ENCODE data around the gene RDX. TPM values are rescaled to one million over a fixed set of nuclear protein-coding genes. Genes with fewer than 3 reads are reported as not detected.

Gene RDX
- total RNA-seq, 1 experiment from 2014 or later = 250 TPM

DNA sequence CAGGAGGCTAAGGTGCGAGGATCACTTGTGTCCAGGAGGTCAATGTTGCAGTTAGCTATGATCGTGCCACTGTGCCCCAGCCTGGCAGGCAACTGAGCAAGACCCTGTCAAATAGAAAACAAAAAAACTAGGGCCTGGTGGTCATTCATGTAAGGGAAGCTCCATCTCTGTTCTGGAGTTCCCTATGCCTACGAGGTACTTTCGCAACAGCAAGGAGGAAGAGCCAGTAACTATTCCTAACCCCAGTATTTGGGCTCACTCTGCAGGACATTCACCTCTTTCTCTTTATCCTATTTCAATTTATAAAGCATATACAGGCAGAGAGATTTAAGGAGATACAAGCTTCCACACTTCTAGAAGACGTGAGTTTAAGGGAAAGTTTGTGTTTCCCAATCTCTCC is 46.6 kb downstream of the RDX start:
- no peaks in the 10 kb centered on the region for H3K9me3 Mint-ChIP-seq (ENCODE audit: unreplicated experiment)
- Histone ChIP-seq H3K36me3 (ENCODE audit: control insufficient read depth, insufficient read depth, low read length) (peaks cover 7% of the 10 kb centered on the region), H3K27me3 (replicated peaks; ENCODE audit: control insufficient read depth, insufficient read depth, low read length) (no peaks in the 10 kb centered on the region), H3K9me3 (no peaks in the 10 kb centered on the region), H3K4me3 (ENCODE audit: low read depth, low read length) (no peak overlapping the region), H3K4me1 (no peaks in the 10 kb centered on the region)
- no peak for TF ChIP-seq CTCF (IDR thresholded peaks at IDR 0.05; ENCODE audit: insufficient read depth in 1 of 2, low read depth in 1 of 2, low read length in 1 of 2, severe bottlenecking in 1 of 2, unreplicated experiment in 1 of 2)
- CTCF ChIA-PET = interaction anchor here (1.2 kb wide), 2 partner anchors 48 to 127 kb away, joined by 7 to 8 read pairs; no protein-coding TSS in a partner anchor
- DNase-seq = no peak
- no peak overlapping the region for H3K27ac Mint-ChIP-seq (ENCODE audit: unreplicated experiment)
- no peaks in the 10 kb centered on the region for H3K4me1 Mint-ChIP-seq (ENCODE audit: low read depth, unreplicated experiment)
- no peaks in the 10 kb centered on the region for H3K27me3 Mint-ChIP-seq (ENCODE audit: insufficient read depth, unreplicated experiment)
- BruUV-seq (replicated peaks) = no TSS peak
- peaks cover 77% of the 10 kb centered on the region for H3K36me3 Mint-ChIP-seq (ENCODE audit: insufficient read depth, unreplicated experiment)
- intact Hi-C loops (cut with micrococcal nuclease; ENCODE audit: unreplicated experiment) = loop anchor here (1.0 to 2.0 kb wide), 3 partner anchors 48 to 303 kb away; no protein-coding TSS in a partner anchor
- POLR2A ChIA-PET = no interaction called here
- no peak overlapping the region for H3K4me3 Mint-ChIP-seq (ENCODE audit: unreplicated experiment)

GRCh38 chr11:110249066-110249465 is 47.3 kb downstream of the RDX start:
- no peaks in the 10 kb centered on the region for H3K9me3 ChIP-seq
- ChIA-PET CTCF (interaction anchor here (1.2 kb wide), 2 partner anchors 48 to 128 kb away, joined by 7 to 8 read pairs; no protein-coding TSS in a partner anchor), POLR2A (no interaction called here)
- no peak overlapping the region for H3K27ac Mint-ChIP-seq (ENCODE audit: unreplicated experiment)
- intact Hi-C loops (cut with micrococcal nuclease; ENCODE audit: unreplicated experiment) = loop anchor here (1.0 to 2.0 kb wide), 3 partner anchors 48 to 303 kb away; no protein-coding TSS in a partner anchor
- peaks cover 7% of the 10 kb centered on the region for H3K36me3 ChIP-seq (ENCODE audit: control insufficient read depth, insufficient read depth, low read length)
- peak; percentile 33 to 45 for TF ChIP-seq CTCF (IDR thresholded peaks at IDR 0.05; ENCODE audit: insufficient read depth in 1 of 2, low read depth in 1 of 2, low read length in 1 of 2, severe bottlenecking in 1 of 2, unreplicated experiment in 1 of 2)
- no peaks in the 10 kb centered on the region for H3K4me1 Mint-ChIP-seq (ENCODE audit: low read depth, unreplicated experiment)
- BruUV-seq (replicated peaks) = no TSS peak
- H3K9me3 Mint-ChIP-seq (ENCODE audit: unreplicated experiment) = no peaks in the 10 kb centered on the region
- H3K36me3 Mint-ChIP-seq (ENCODE audit: insufficient read depth, unreplicated experiment) = peaks cover 77% of the 10 kb centered on the region
- no peaks in the 10 kb centered on the region for H3K27me3 ChIP-seq (replicated peaks; ENCODE audit: control insufficient read depth, insufficient read depth, low read length)
- DNase-seq = no peak
- no peaks in the 10 kb centered on the region for H3K4me1 ChIP-seq
- no peak overlapping the region for H3K4me3 Mint-ChIP-seq (ENCODE audit: unreplicated experiment)
- no peak overlapping the region for H3K4me3 ChIP-seq (ENCODE audit: low read depth, low read length)
- H3K27me3 Mint-ChIP-seq (ENCODE audit: insufficient read depth, unreplicated experiment) = no peaks in the 10 kb centered on the region

DNA sequence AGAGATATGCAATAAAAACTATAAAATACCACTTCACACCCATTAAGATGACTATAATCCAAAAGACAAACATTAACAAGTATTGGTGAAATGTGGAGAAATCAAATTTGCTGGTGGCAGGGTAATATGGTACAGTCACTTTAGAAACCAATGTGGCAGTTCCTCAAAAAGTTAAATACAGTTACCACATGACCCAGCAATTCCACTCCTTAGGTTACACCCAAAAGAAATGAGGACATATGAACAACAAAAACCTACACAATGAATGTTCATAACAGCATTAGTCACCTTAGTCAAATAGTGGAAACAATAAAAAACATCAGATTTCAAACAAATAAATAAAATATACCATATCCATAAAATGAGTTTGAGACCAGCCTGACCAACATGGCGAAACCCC is 52.6 kb downstream of the RDX start:
- no TSS peak for BruUV-seq (replicated peaks)
- no peak overlapping the region for H3K4me3 Mint-ChIP-seq (ENCODE audit: unreplicated experiment)
- Histone ChIP-seq H3K4me3 (ENCODE audit: low read depth, low read length) (no peak overlapping the region), H3K4me1 (no peaks in the 10 kb centered on the region), H3K36me3 (ENCODE audit: control insufficient read depth, insufficient read depth, low read length) (peaks cover 3% of the 10 kb centered on the region; the same call in 1 of the 2 replicates), H3K27me3 (replicated peaks; ENCODE audit: control insufficient read depth, insufficient read depth, low read length) (no peaks in the 10 kb centered on the region), H3K9me3 (no peaks in the 10 kb centered on the region)
- POLR2A ChIA-PET = no interaction called here
- H3K36me3 Mint-ChIP-seq (ENCODE audit: insufficient read depth, unreplicated experiment) = peaks cover 86% of the 10 kb centered on the region
- no peak overlapping the region for H3K27ac Mint-ChIP-seq (ENCODE audit: unreplicated experiment)
- no peaks in the 10 kb centered on the region for H3K27me3 Mint-ChIP-seq (ENCODE audit: insufficient read depth, unreplicated experiment)
- DNase-seq = no peak
- no peak for TF ChIP-seq CTCF (IDR thresholded peaks at IDR 0.05; ENCODE audit: insufficient read depth in 1 of 2, low read depth in 1 of 2, low read length in 1 of 2, severe bottlenecking in 1 of 2, unreplicated experiment in 1 of 2)
- CTCF ChIA-PET = no interaction called here
- intact Hi-C loops (cut with micrococcal nuclease; ENCODE audit: unreplicated experiment) = no loop called here
- no peaks in the 10 kb centered on the region for H3K9me3 Mint-ChIP-seq (ENCODE audit: unreplicated experiment)
- H3K4me1 Mint-ChIP-seq (ENCODE audit: low read depth, unreplicated experiment) = no peaks in the 10 kb centered on the region
